Adrenal gland (tissue), 12 donors: ENCODE data around the gene ERCC6L2. TPM values are rescaled to one million over a fixed set of nuclear protein-coding genes. Genes with fewer than 3 reads are reported as not detected.

Experiments
- DNase-seq, 7 donors: peaks; one replicate each; pipeline ENCODE4 v3.0.0-alpha.2; 2019 to 2020
- H3K27ac ChIP-seq, 5 donors: fragments of 200-600 bp; sonication (generic) in 4 of 5; 1 replicate in 3 of 5; 2 replicates in 2 of 5; pipeline versions ENCODE4 v1.5.1 to v1.8.0; 2016 to 2020; ENCODE audit warnings: mild to moderate bottlenecking in 1 of 5
- H3K27me3 ChIP-seq: fragments of 200-600 bp; 2 replicates; pipeline ENCODE4 v1.8.0; 2021
- H3K36me3 ChIP-seq, 2 donors: fragments of 200-600 bp; replicated peaks in 1 of 2; 1 replicate in 1 of 2; 2 replicates in 1 of 2; pipeline versions ENCODE4 v1.5.1 to v1.8.0; 2018 to 2022
- H3K4me1 ChIP-seq, 2 donors: fragments of 200-600 bp; replicated peaks in 1 of 2; 1 replicate in 1 of 2; 2 replicates in 1 of 2; pipeline versions ENCODE4 v1.5.1 to v1.8.0; 2018 to 2021
- H3K4me3 ChIP-seq, 4 donors: fragments of 200-600 bp; sonication (generic) in 3 of 4; one replicate each; pipeline ENCODE4 v1.5.1; 2016 to 2018
- H3K9me3 ChIP-seq, 3 donors: fragments of 200-600 bp; sonication (generic) in 1 of 3; replicated peaks in 1 of 3; 1 replicate in 2 of 3; 2 replicates in 1 of 3; pipeline versions ENCODE4 v1.5.1 to v1.8.0; 2016 to 2021
- POLR2A ChIP-seq, 2 donors: fragments of 450-650 bp; IDR thresholded peaks; one replicate each; pipeline ENCODE4 v1.6.1; 2017; ENCODE audit warnings: antibody characterized with exemption in 2 of 2, mild to moderate bottlenecking in 2 of 2, moderate library complexity in 1 of 2
- WGBS, 4 donors: extraction: QIAGEN DNeasy Blood & Tissue Kit in 2 of 4; methylation state at CpG; one replicate each; pipeline versions ENCODE4 v1.1.5 to v1.1.7; 2013 to 2017; 5-methylcytosine and 5-hydroxymethylcytosine counted together
- intact Hi-C, 2 donors: fragments of 100-400 bp; cut with DNase I; formaldehyde crosslinking; loops; one replicate each; pipeline versions ENCODE4 v1.14.1 to v1.15.0; 2022 to 2023
- polyA plus RNA-seq, 3 donors: library from polyadenylated mRNA; stranded (reverse); fragments of 200-250 nt in 2 of 3; fragments of 350-450 nt in 1 of 3; fragmentation: Illumina TruSeq in 1 of 3; extraction: RNeasy Lipid Tissue Mini Kit (QIAGEN cat#74804) in 1 of 3; gene quantifications; one replicate each; pipeline ENCODE4 v1.2.3, GENCODE V29; 2013 to 2014
- total RNA-seq, 9 donors: library from RNA; depleted of rRNA in 4 of 9; stranded (reverse); fragments of >200 nt in 4 of 9; fragments of 120-200 nt in 1 of 9; fragmentation: NEBNext Ultra II Directional in 1 of 9; extraction: Animal tissue kit (Norgen Biotek cat#: 25700) in 1 of 9; gene quantifications; one replicate each; pipeline versions ENCODE4 v1.1.0 to v1.2.4, GENCODE V29; 2013 to 2023
- TF ChIP-seq, protein P1 (sequence below), 6 experiments: fragments of 450-650 bp in 4 of 6; fragments of 200-600 bp in 2 of 6; sonication (generic) in 1 of 6; IDR thresholded peaks; 1 replicate in 5 of 6; 2 replicates in 1 of 6; pipeline versions ENCODE4 v1.5.1 to v1.8.0; 2016 to 2021; ENCODE audit warnings: antibody characterized with exemption in 6 of 6, mild to moderate bottlenecking in 2 of 6, moderate library complexity in 1 of 6
- donor health status: healthy with polysubstance abuse.
- donor health status: Bipolar disorder and iron deficiency.
- donor health status: DM: yes; HTN: yes; CAD: no.
- donor health status: DM: no; HTN: no; CAD: no.
- donor health status: DM: no; HTN: no; CAD: no.
- donor health status: DM: yes; HTN: yes; CAD: no.

ERCC6L2 gene
- total and polyA plus RNA-seq, 12 donors, result 5.6 to 93.2 (median 47.4) TPM

DNA sequence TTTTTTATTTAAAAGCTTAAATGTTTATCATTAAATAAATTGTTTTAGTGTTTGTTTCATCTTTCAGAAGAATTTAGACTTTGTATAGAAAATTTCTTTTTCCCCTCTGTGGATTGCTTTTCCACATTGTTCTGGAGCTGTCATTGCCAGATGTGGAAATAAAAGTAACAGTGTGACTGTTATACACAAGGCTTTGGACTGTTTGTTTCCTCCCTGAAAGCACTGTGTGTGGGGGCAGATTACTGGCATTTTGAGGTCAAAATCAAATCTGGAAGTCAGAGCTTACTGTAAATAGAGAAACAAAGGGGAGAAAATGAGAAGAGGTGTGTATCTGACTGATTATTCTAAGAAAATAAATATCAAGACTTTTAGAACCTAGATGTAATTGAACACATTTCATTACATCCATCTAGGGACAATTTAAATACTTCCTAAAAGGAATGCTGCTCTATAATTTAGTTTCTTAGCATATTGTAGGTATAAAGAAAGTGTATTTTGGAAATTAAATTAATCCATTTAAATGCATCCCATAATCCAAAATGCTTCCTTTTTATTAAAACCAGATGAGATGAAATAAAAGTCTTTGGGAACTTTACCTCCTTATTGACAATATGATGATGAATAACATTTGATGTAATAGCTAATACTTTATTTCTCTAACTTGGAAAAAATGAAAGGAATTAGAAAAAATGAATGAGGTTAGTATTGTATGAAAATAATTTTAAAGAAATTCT is 51.9 kb downstream of the ERCC6L2 start:
- Histone ChIP-seq H3K4me1 (peaks cover 7 to 15% of the 10 kb centered on the region in 2 donors), H3K9me3 (peaks cover 0 to 5% (median 0%) of the 10 kb centered on the region in 3 donors), H3K27ac (no peak overlapping the region), H3K36me3 (peaks cover 0 to 7% of the 10 kb centered on the region in 2 donors), H3K4me3 (no peak overlapping the region), H3K27me3 (no peaks in the 10 kb centered on the region)
- DNase-seq, result no peak
- intact Hi-C loops, result no loop called here
- TF ChIP-seq, protein P1, sequence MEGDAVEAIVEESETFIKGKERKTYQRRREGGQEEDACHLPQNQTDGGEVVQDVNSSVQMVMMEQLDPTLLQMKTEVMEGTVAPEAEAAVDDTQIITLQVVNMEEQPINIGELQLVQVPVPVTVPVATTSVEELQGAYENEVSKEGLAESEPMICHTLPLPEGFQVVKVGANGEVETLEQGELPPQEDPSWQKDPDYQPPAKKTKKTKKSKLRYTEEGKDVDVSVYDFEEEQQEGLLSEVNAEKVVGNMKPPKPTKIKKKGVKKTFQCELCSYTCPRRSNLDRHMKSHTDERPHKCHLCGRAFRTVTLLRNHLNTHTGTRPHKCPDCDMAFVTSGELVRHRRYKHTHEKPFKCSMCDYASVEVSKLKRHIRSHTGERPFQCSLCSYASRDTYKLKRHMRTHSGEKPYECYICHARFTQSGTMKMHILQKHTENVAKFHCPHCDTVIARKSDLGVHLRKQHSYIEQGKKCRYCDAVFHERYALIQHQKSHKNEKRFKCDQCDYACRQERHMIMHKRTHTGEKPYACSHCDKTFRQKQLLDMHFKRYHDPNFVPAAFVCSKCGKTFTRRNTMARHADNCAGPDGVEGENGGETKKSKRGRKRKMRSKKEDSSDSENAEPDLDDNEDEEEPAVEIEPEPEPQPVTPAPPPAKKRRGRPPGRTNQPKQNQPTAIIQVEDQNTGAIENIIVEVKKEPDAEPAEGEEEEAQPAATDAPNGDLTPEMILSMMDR (IDR thresholded peaks at IDR 0.05), result no peak
- TF ChIP-seq POLR2A (IDR thresholded peaks at IDR 0.05), result no peak

DNA sequence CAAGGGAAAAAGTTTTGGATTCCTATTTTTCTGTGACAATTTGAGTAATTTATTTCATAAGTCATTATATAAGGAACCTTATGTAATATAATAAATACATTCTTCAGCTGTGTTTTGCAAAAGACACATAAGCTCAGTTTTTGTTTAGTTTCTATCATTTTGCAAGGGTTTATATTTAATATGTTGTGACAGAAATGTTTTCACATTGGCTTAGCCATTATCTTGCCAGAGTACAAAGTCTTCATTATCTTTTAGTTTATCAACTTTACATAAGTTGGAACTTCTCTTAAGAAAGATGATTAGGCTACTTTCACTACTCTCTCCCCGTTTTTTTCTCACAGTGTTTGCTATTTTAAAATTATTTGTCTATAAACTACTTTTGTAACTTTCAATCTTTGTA is 54.8 kb downstream of the ERCC6L2 start:
- 65 to 75% (median 70%) methylated on average over 1 of the region's 1 CpG for WGBS, 4 donors
- no peak for TF ChIP-seq POLR2A (IDR thresholded peaks at IDR 0.05)
- TF ChIP-seq, protein P1 (IDR thresholded peaks at IDR 0.05), result no peak
- no peak for DNase-seq
- Histone ChIP-seq H3K4me3 (no peak overlapping the region), H3K27ac (no peak overlapping the region), H3K36me3 (peaks cover 0 to 18% of the 10 kb centered on the region in 2 donors), H3K9me3 (no peaks in the 10 kb centered on the region), H3K4me1 (no peaks in the 10 kb centered on the region), H3K27me3 (no peaks in the 10 kb centered on the region)
- intact Hi-C loops, result no loop called here

DNA sequence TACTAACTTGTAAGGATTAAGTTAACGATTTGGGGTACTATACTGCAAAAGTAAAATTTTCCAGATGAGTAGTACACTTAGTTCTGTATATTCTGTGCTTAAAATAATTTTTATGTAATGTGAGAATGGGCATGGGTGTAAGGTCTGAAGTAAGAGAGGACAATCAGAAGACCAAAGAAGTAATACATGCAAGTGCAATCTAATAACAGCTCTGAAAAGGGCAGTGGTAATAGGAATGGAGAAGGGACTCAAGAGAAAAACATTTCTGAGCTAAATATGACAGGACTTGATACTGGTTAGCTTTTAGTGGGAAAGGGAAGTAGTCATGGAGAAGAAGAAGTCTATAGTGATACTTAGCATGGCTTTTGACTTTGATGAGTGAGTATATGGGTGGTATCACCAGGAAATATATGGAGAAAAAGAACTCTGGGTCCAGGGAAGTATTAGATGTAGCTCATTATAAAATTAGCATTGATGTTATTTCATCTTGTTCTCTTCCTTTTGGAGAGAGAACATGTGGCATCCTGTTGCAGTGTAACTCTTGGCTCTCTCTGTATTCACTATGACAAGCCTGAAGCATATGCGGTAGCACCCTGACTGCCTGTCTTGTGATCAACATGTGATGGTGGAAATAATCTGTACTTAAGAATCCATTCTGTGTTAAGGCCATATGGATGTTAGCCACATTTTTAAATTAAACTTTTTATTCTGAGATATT is 60.5 kb downstream of the ERCC6L2 start:
- 94 to 97% (median 96%) methylated on average over 2 of the region's 2 CpGs for WGBS, 4 donors
- TF ChIP-seq POLR2A (IDR thresholded peaks at IDR 0.05), result no peak
- TF ChIP-seq, protein P1 (IDR thresholded peaks at IDR 0.05), result no peak

DNA sequence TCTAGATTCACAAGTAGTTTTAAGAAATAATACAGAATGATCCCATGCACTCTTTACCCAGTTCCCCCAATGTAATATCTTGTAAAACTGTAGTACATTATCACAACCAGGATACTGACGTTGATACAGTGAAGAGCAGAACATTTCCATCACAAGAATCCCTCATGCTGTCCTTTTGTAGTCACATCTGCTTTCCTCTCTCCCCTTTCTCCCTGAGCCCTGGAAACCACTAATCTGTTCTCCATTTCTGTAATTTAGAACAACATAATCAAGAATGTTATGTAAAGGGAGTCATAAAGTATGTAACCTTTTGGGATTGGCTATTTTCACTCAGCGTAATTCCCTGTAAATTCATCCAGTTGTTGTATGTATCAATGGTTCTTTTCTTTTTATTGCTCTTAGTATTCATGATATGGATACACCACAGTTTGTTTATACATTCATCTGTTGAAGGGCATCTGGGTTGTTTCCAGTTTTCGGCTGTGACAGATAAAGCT is 61.1 kb downstream of the ERCC6L2 start:
- intact Hi-C loops, result no loop called here

More for the DNA sequence above, 60.5 kb downstream of the ERCC6L2 start:
- intact Hi-C loops, result no loop called here
- no peak for DNase-seq
- peaks cover 0 to 11% of the 10 kb centered on the region in 2 donors for H3K36me3 ChIP-seq
- H3K27me3 ChIP-seq, result no peaks in the 10 kb centered on the region
- H3K4me3 ChIP-seq, result no peak overlapping the region
- H3K9me3 ChIP-seq, result peaks cover 0 to 4% (median 0%) of the 10 kb centered on the region in 3 donors
- no peaks in the 10 kb centered on the region for H3K4me1 ChIP-seq
- H3K27ac ChIP-seq, result no peak overlapping the region

More for the DNA sequence above, 61.1 kb downstream of the ERCC6L2 start:
- H3K36me3 ChIP-seq, result peaks cover 0 to 17% of the 10 kb centered on the region in 2 donors
- 81 to 99% (median 86%) methylated on average over 3 of the region's 3 CpGs for WGBS, 4 donors
- H3K4me1 ChIP-seq, result no peaks in the 10 kb centered on the region
- H3K9me3 ChIP-seq, result peaks cover 0 to 4% (median 0%) of the 10 kb centered on the region in 3 donors
- H3K27me3 ChIP-seq, result no peaks in the 10 kb centered on the region
- no peak for DNase-seq
- no peak overlapping the region for H3K4me3 ChIP-seq
- no peak for TF ChIP-seq POLR2A (IDR thresholded peaks at IDR 0.05)
- TF ChIP-seq, protein P1 (IDR thresholded peaks at IDR 0.05), result no peak
- no peak overlapping the region for H3K27ac ChIP-seq
